IPS-NIHi11 (cell line): ENCODE results near the gene VTCN1.
A peak's percentile ranks its signal among the peaks of the same experiment; 100 is the strongest.
"Not testable (repeated sequence)": the region's sequence is repeated elsewhere in the genome, so short reads cannot be mapped to it uniquely, and the experiment has no call there.

Experiments
- DNase-seq: peaks from one replicate; pipeline ENCODE4 v3.0.0; 2012; ENCODE audit warnings: mixed read lengths, low spot score

The VTCN1 gene

DNA sequence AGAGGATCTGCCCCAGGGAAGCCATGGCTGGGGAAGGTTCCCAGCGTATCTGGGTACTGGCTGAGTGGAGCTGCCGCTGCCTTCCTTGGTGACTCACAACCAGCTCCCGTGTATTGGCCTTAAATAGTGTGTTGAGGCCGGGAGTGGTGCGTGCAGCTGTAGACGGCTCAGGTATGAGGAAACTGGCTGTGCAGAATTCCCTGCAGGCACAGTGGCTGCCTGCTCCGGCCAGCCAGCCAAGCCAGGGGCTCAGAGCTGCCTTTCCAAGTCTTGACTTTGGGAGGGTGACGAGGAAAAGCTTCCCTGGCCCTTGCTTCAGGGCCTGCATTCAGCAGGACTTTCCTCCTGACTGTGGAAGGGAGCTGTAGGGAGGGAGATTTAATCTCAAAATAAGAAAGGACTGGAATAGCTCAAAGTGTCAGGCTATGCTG lies at the start of gene VTCN1:
Gene VTCN1, minus strand, starts transcription at position 97 of the 431 bp plus-strand sequence. Its CDS starts 72 bp downstream, at position 25.
- no peak for DNase-seq

DNA sequence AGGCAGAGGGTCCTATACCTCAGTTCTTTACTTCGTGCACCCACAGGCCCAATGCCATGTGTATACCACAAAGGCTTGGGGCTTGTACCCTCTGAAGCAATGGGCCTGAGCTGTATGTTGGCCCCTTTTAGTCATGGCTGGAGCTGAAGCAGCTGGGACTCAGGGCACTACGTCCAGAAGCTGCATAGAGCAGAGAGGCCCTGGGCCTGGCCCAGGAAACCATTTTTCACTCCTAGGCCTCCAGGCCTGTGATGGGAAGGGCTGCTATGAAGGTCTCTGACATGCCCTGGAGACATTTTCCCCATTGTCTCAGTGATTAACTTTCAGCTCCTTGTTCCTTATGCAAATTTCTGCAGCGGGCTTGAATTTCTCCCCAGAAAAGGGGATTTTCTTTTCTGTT lies 48.1 kb upstream of the VTCN1 start:
- no peak for DNase-seq

DNA sequence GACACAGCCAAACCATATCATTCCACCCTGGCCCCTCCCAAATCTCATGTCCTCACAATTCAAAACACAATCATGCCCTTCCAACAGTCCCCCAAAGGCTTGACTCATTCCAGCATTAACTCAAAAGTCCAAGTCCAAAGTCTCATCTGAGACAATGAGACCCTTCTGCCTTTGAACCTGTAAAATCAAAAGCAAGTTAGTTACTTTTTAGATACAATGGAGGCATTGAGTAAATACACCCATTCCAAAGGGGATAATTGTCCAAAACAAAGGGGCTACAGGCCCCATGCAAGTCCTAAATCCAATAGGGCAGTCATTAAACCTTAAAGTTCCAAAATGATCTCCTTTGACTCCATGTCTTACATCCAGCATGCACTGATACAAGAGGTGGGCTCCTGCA lies 47.3 kb upstream of the VTCN1 start:
- DNase-seq = not testable (repeated sequence)

GRCh38 chr1:117257291-117257690 lies 46.6 kb upstream of the VTCN1 start:
- no peak for DNase-seq

GRCh38 chr1:117250061-117250606 lies 39.4 kb upstream of the VTCN1 start:
- DNase-seq = no peak

GRCh38 chr1:117244971-117245370 lies 34.2 kb upstream of the VTCN1 start:
- no peak for DNase-seq

DNA sequence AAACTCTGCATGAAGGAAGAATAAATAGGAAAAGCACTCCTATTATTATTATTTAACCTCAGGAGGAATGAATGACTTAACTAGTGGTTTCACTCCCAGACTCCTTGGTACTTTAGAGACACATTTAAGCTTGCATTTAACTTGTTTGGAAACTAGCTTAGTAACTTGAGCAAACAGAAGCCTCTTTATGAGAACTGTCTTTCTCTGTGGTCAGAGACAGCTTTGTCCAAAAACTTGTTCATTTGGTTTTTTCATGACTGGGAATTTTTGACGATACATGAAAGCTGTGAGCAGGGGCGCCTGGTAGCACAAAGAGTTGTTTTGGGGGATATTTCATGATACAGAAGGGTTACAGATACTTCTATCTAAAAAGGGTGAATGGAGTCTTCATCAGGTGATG lies 33.6 kb upstream of the VTCN1 start:
- DNase-seq = no peak

GRCh38 chr1:117241512-117241911 lies 30.8 kb upstream of the VTCN1 start:
- no peak for DNase-seq

DNA sequence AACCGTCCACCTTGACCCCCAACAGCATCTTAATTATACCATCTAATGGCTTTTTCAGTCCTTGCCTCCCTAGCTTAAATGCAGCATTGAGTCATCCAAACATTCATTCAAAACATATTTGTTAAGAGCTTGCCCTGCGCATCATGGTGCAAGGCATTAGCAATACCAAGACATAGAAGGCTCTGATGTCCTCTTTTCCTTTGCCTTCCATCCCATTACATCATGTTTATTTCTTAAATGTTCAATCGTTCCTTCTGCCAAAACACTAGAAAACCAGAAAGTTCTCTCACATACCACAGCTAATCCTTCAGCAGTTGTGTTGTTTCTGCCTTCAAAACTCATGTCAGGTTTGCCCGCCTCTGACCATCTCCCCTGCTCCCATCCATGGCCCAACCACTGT lies 29.8 kb upstream of the VTCN1 start:
- no peak for DNase-seq

DNA sequence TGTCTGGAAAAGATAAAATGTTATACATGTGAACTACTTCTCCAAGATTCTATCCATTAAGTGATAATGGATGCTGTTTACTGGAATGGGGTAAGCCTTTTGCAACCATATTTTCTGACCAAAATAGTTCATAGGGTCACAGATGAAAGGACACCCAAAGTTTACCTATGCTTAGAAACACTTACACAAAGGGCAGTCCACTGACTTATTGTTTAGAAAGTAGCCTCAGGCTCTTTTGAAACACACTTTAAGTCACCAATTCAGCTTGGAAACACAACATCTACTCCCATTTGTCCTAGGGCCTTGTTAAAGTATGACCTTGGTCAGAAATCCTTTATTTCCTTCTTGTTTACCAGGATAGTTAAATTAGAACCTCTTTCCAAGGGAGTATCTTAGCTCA lies 28.7 kb upstream of the VTCN1 start:
- DNase-seq = no peak

DNA sequence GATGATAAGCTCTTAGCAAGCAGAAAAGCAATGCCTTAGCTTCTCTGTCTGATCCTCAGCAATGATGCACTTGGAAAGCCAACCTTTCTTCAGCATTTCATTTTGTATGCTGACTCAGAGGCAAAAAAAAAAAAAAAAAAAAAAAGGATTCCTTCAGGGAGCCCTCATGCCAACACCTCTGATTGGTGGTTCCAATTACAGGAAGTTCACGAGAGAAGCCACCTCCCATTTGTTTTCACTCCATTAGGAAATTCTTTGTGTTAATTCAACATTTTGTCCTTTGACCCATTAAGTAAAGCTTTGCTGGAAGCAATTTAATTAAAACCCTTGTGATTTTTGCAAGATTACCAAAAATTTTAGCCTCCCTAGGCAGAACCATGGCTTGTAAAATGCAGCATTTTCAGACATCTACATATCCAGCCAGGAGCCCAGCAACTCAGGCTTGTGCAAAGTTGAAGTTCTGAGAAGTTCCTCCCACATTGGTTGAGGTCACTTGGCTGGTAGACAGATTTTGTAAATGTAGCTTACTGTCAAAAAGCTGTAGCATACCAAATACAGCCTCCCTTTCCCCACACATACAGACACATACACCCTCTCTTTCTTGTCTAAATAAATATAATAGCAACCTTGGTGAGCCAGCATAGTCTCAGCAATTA lies 27.1 kb upstream of the VTCN1 start:
- peak; percentile 52 for DNase-seq

DNA sequence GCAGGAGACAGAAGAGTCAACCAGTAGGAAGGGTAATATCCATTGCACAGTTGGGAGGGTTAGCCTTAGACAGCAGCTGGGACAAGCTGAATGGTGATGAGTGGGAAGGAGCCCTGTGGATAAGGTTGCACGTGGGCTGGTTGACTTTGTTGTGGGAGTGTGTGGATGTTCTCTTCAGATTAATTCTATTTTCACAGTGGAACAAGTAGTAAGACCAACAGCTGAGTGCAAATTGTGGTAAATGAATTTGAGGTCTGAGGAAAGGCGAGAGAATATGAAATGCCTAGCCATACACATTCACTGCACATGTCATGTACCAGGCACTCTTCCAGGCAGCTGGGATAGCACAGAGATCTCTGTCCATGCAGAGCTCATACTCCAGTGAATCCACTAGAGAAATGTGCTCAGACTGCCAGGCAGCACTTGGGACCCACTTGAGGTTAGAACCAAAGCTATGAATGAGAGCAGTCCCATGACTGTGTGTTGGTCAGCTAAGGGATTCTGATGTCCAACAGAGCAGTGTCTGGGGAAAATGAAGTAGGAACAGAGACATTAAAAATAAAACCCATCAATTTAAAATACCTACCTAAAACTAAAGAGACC lies 25.2 kb upstream of the VTCN1 start:
- no peak for DNase-seq

GRCh38 chr1:117232531-117232930 lies 21.8 kb upstream of the VTCN1 start:
- no peak for DNase-seq

GRCh38 chr1:117231748-117232373 lies 21.1 kb upstream of the VTCN1 start:
- DNase-seq = no peak

DNA sequence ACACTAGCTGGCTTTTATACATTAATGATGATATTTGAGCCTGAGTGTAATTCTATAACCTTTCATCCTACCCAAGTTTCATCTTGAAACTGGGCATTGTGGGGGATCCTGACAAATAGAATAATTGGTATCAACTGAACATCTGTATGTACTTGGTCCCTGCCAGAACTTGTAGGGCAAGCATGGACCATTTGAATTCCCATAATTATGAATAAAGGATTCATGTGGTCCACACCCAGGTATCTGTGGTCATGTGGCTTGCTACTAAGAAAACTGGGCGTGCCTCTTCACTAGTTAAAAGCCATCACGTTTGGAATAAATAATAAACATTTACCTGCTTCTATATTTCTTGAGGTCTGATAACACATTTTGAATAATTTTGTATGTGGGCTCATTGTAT lies 20.6 kb upstream of the VTCN1 start:
- DNase-seq = no peak

- no peak for DNase-seq
Observed at GRCh38 chr1:117229217-117229616, 18.5 kb upstream of the VTCN1 start.

DNA sequence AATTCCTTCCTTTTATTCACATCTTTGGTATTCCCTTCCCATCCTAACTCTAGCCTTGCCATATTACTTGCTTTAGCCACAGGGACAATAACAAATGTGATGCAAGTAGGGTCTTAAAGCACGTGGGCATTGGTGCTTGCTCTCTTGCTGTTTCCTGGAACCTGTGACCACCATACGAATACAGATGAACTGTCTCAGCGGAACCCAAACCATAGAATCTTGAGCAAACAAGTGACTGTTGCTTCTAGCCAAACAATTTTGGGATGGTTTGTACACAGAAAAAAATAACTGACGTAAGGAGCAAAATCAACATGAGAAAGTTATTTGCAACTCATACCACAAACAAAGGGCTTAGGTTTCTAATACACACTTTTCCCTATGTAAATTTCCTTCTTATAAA lies 15.2 kb upstream of the VTCN1 start:
- no peak for DNase-seq

GRCh38 chr1:117216718-117217117 lies 6.0 kb upstream of the VTCN1 start:
- no peak for DNase-seq

DNA sequence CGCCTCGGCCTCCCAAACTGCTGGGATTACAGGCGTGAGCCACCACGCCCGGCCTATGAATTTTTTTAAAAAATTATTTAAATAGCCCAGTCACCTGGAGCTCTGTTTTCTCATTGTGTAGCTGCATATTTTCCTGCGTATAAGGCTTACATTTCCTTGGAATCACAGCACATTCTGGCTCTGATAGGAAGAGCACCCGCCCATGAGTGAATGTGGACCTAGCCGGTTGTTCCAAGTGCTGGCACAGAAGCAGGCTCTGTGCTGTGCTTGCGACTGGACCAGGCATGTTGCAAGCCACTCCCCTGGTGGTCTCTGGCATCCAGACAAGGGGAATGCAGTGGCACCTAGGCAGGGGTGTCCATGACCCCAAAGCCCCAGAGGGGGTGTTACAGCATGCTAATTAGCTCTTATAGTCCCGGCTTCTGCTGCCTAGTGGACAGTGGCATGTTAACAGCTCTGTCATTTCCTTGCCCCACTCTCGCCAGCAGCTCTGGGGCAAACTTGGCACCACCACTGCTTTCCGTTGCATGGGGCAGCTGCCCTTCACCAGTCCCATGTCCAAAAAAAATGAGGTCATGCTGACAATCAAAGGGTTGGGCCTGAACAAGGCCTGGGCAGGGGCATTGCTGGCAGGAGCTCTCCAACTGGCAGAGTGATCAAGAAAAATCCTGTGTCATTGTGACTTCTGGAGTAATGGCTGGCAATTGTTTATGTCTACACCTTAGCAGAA lies 5.2 kb upstream of the VTCN1 start:
- DNase-seq = no peak

DNA sequence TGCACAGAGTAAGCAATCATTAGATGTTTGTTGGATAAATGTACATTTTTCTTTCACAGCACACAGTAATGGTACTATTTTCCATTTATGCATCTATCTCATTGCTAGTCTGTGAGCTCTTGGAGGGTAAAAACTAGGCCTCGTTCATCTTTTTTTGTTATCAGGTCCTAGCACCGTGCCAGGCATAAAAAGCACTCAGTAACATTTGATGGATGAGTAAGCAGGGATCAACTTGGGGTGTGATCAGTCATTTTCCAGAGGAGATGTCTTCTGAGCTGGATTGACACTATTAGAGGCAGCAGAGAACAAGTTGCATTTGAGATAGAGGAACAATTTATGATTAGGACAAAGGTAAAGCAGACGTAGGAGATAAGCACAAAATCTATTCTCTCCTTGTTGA lies 4.3 kb upstream of the VTCN1 start:
- no peak for DNase-seq

- DNase-seq = no peak
Observed at GRCh38 chr1:117213046-117213445, 2.3 kb upstream of the VTCN1 start.

DNA sequence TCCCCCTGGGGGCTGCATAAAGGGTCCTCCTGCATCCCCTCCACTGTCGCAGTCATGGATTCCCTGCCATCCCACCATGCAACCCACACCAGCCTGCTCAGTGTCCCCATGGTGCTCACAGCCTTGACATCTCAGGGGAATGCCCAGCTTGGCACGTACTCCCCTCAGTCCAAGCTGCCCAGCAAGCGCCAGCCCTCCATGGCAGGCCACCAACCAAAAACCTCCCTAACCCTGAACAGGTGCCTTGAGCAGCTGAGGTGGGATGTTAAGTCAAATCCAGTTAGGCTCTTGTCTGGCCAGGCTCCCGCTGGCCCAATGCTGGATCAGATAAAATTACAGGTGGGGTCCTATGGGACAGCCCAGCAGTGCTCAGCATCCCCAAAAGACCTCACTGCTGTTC lies 341 bp downstream of the VTCN1 start:
- DNase-seq = no peak

- no peak for DNase-seq
Observed at GRCh38 chr1:117209094-117209493, 1.6 kb downstream of the VTCN1 start.
